HG02588 (cell line): ENCODE measurements around the gene MC1R.

Experiments used
- ATAC-seq: cut with Tn5 transposase; IDR thresholded peaks from one replicate; pipeline ENCODE4 v1.9.1; 2021; ENCODE audit warnings: mild to moderate bottlenecking, moderate library complexity; ENCODE audit not compliant: unreplicated experiment

MC1R gene

GRCh38 chr16:89895482-89896250, 23.0 kb upstream of the MC1R start:
- no peak for ATAC-seq

- no peak for ATAC-seq
Observed at GRCh38 chr16:89897204-89897603, 21.5 kb upstream of the MC1R start.

GRCh38 chr16:89898201-89898967, 20.3 kb upstream of the MC1R start:
- ATAC-seq, result no peak

- ATAC-seq, result no peak
Observed at GRCh38 chr16:89899879-89900481, 18.7 kb upstream of the MC1R start.

GRCh38 chr16:89900885-89901284, 17.8 kb upstream of the MC1R start:
- ATAC-seq, result no peak

- ATAC-seq, result no peak
Observed at GRCh38 chr16:89902980-89903379, 15.7 kb upstream of the MC1R start.

- ATAC-seq, result no peak
Observed at GRCh38 chr16:89903908-89904515, 14.7 kb upstream of the MC1R start.

GRCh38 chr16:89904606-89905510, 13.8 kb upstream of the MC1R start:
- no peak for ATAC-seq

GRCh38 chr16:89905511-89906139, 13.0 kb upstream of the MC1R start:
- no peak for ATAC-seq

- no peak for ATAC-seq
Observed at GRCh38 chr16:89906140-89907025, 12.3 kb upstream of the MC1R start.

- no peak for ATAC-seq
Observed at GRCh38 chr16:89907055-89907814, 11.4 kb upstream of the MC1R start.

GRCh38 chr16:89908236-89908635, 10.4 kb upstream of the MC1R start:
- ATAC-seq, result no peak

GRCh38 chr16:89909777-89910716, 8.6 kb upstream of the MC1R start:
- ATAC-seq, result no peak

GRCh38 chr16:89910717-89911354, 7.8 kb upstream of the MC1R start:
- no peak for ATAC-seq

GRCh38 chr16:89911375-89911774, 7.3 kb upstream of the MC1R start:
- ATAC-seq, result no peak

GRCh38 chr16:89912143-89912542, 6.5 kb upstream of the MC1R start:
- ATAC-seq, result no peak

GRCh38 chr16:89912627-89913026, 6.0 kb upstream of the MC1R start:
- ATAC-seq, result no peak
